OCI-LY7 (cell line): Measurements from ENCODE around the gene DNAJC11. TPM values are rescaled to one million over a fixed set of nuclear protein-coding genes. Genes with fewer than 3 reads are reported as not detected.
A peak's percentile ranks its signal among the peaks of the same experiment; 100 is the strongest.
"Not testable (repeated sequence)": the region's sequence is repeated elsewhere in the genome, so short reads cannot be mapped to it uniquely, and the experiment has no call there.

Experiments used
- BruUV-seq: library from RNA; stranded (reverse); fragments of 400-500 nt; replicated peaks from 2 replicates; lab custom pipeline; 2021; lab: Mats Ljungman, UMichigan
- CTCF ChIA-PET: fragments of 300-600 bp; sonication (Branson Sonifier 250); formaldehyde crosslinking; loops from one replicate; lab custom pipeline; 2022; ENCODE audit warnings: antibody characterized with exemption; ENCODE audit not compliant: unreplicated experiment; lab: Charles Lee
- POLR2A ChIA-PET: fragments of 300-600 bp; sonication (Branson Sonifier 250); formaldehyde crosslinking; loops from one replicate; lab custom pipeline; 2022; ENCODE audit warnings: antibody characterized with exemption; lab: Charles Lee
- DNase-seq: peaks from one replicate; pipeline ENCODE4 v3.0.0-alpha.2; 2015; ENCODE audit warnings: low spot score
- H2AFZ ChIP-seq: fragments of 200-600 bp; sonication (generic), shearing (Covaris generic); 2 replicates; pipeline ENCODE4 v1.6.1; 2014; ENCODE audit warnings: mild to moderate bottlenecking, antibody characterized with exemption, low read length, moderate library complexity
- H3K27ac ChIP-seq: fragments of 200-600 bp; sonication (generic); 2 replicates; pipeline ENCODE4 v1.5.1; 2014; ENCODE audit warnings: mixed run types, low read depth, mild to moderate bottlenecking, moderate library complexity, low read length, inconsistent platforms; ENCODE audit not compliant: poor library complexity, severe bottlenecking
- H3K36me3 ChIP-seq: fragments of 200-600 bp; sonication (generic); 2 replicates; pipeline ENCODE4 v1.6.1; 2014; ENCODE audit warnings: mild to moderate bottlenecking, antibody characterized with exemption, low read length, moderate library complexity, mixed read lengths; ENCODE audit not compliant: insufficient read depth
- H3K4me1 ChIP-seq: fragments of 200-600 bp; sonication (generic); 2 replicates; pipeline ENCODE4 v1.5.1; 2014; ENCODE audit warnings: mild to moderate bottlenecking, low read length; ENCODE audit not compliant: insufficient read depth, poor library complexity, severe bottlenecking
- H3K4me2 ChIP-seq: fragments of 200-600 bp; sonication (generic); 2 replicates; pipeline ENCODE4 v1.6.1; 2014; ENCODE audit warnings: mild to moderate bottlenecking, low read length
- H3K4me3 ChIP-seq: fragments of 200-600 bp; sonication (generic); 2 replicates; pipeline ENCODE4 v1.5.1; 2014; ENCODE audit warnings: mild to moderate bottlenecking, low read depth, low read length; ENCODE audit not compliant: poor library complexity, severe bottlenecking
- H3K79me2 ChIP-seq: fragments of 200-600 bp; sonication (generic); 2 replicates; pipeline ENCODE4 v1.6.1; 2016; ENCODE audit warnings: low read depth, mild to moderate bottlenecking, low read length, moderate library complexity, mixed read lengths; ENCODE audit not compliant: insufficient read depth
- H3K9me2 ChIP-seq: fragments of 200-600 bp; sonication (generic); 2 replicates; pipeline ENCODE4 v1.6.1; 2016; ENCODE audit warnings: mild to moderate bottlenecking, low read length, mixed read lengths; ENCODE audit not compliant: insufficient read depth
- H3K9me3 ChIP-seq: fragments of 200-600 bp; sonication (generic); 2 replicates; pipeline ENCODE4 v1.6.1; 2014; ENCODE audit warnings: mild to moderate bottlenecking, mixed run types, low read length, mixed read lengths
- H4K20me1 ChIP-seq: fragments of 200-600 bp; sonication (generic); 2 replicates; pipeline ENCODE4 v1.6.1; 2014; ENCODE audit warnings: mild to moderate bottlenecking, antibody characterized with exemption, low read length, moderate library complexity, mixed read lengths; ENCODE audit not compliant: insufficient read depth
- CTCF ChIP-seq: fragments of 200-600 bp; sonication (generic); conservative IDR thresholded peaks from 2 replicates; pipeline ENCODE4 v1.5.1; 2014; ENCODE audit warnings: mild to moderate bottlenecking, antibody characterized with exemption, low read length, moderate library complexity, mixed read lengths
- EZH2phosphoT487 ChIP-seq: fragments of 200-600 bp; sonication (generic); IDR thresholded peaks from 2 replicates; pipeline ENCODE4 v1.6.1; 2018; ENCODE audit warnings: low read depth, borderline replicate concordance, mild to moderate bottlenecking, mixed run types, antibody characterized with exemption, low read length, moderate library complexity, mixed read lengths
- intact Hi-C: fragments of 100-400 bp; cut with micrococcal nuclease; formaldehyde crosslinking; loops from one replicate; pipeline ENCODE4 v1.10.0; 2022; ENCODE audit not compliant: unreplicated experiment
- total RNA-seq, 2 experiments: library from RNA; depleted of rRNA in 1 of 2; stranded (reverse); fragments of >200 nt in 1 of 2; shearing (Covaris generic) in 1 of 2; gene quantifications; 2 replicates each; pipeline ENCODE4 v1.2.3, GENCODE V29; 2014 to 2022

Gene DNAJC11
- total RNA-seq, 2 experiments from 2014 or later, result 31.0 to 65.6 TPM

- intact Hi-C loops, result loop anchor here (5.0 kb wide), 1 partner anchor 81 kb away; no protein-coding TSS in a partner anchor
- Histone ChIP-seq H3K9me3 (no peaks in the 10 kb centered on the region), H3K27ac (peak overlapping the region; percentile 39), H2AFZ (peak overlapping the region; percentile 24; the same call in 1 of the 2 replicates), H3K4me2 (peak overlapping the region; percentile 84), H3K4me1 (peaks cover 12% of the 10 kb centered on the region), H3K4me3 (peak overlapping the region; percentile 97), H3K36me3 (peaks cover 16% of the 10 kb centered on the region; the same call in 1 of the 2 replicates), H4K20me1 (peaks cover 15% of the 10 kb centered on the region), H3K79me2 (peaks cover 53% of the 10 kb centered on the region), H3K9me2 (no peaks in the 10 kb centered on the region)
- peak; percentile 24 for DNase-seq
- TF ChIP-seq CTCF (no peak), EZH2phosphoT487 (no peak)
- BruUV-seq, result no TSS peak
- CTCF ChIA-PET, result interaction anchor here (0.6 kb wide), 1 partner anchor 13 kb away, joined by 3 read pairs; no protein-coding TSS in a partner anchor
- POLR2A ChIA-PET, result interaction anchor here (1.6 kb wide), 1 partner anchor 15 kb away, joined by 4 read pairs; no protein-coding TSS in a partner anchor
These were observed 671 bp downstream of the DNAJC11 start for GRCh38 chr1:6700853-6701436.

DNA sequence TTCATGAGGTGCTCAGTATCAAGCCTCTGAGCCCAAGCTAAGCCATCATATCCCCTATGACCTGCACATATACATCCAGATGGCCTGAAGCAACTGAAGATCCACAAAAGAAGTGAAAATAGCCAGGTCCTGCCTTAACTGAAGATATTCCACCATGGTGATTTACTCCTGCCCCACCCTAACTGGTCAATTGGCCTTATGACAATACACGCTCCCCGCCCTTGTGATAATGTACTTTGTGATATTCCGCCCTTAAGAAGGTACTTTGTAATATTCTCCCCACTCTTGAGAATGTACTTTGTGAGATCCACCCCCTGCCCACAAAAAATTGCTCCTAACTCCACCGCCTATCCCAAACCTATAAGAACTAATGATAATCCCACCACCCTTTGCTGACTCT is 1.7 kb downstream of the DNAJC11 start:
- H2AFZ ChIP-seq, BruUV-seq, POLR2A ChIA-PET, H3K9me3 ChIP-seq, CTCF ChIA-PET, H3K9me2 ChIP-seq, DNase-seq, H3K27ac ChIP-seq: not testable (repeated sequence)
- Histone ChIP-seq H3K4me3 (peak overlapping the region; percentile 97), H3K4me2 (peak overlapping the region; percentile 84), H3K79me2 (peaks cover 61% of the 10 kb centered on the region), H3K36me3 (peaks cover 20% of the 10 kb centered on the region; the same call in 1 of the 2 replicates), H3K4me1 (peaks cover 12% of the 10 kb centered on the region), H4K20me1 (peaks cover 15% of the 10 kb centered on the region)
- intact Hi-C loops, result loop anchor here (5.0 kb wide), 1 partner anchor 82 kb away; no protein-coding TSS in a partner anchor

DNA sequence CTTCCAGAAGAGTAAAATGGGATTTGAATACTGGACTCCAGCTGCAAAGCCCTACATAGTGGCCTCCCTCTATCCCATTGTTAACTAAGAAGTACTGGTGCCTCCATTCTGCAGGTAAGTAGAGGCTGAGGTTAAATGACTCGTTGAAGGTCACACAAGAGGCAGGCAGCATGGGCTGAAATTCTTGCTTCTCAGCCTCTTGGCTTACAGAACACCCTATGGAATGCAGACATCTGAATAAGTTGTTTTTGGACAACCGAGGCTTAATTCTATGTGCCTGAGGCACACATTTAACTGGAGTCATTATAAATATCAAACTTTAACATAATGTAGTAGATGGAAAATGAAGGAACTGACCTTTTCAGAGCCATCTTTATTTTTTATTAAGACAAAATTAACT is 5.7 kb downstream of the DNAJC11 start:
- POLR2A ChIA-PET, result no interaction called here
- no TSS peak for BruUV-seq
- no peak for TF ChIP-seq CTCF
- no peak for TF ChIP-seq EZH2phosphoT487

More for the DNA sequence above, 5.7 kb downstream of the DNAJC11 start:
- DNase-seq, result no peak
- Histone ChIP-seq H3K36me3 (peaks cover 40% of the 10 kb centered on the region), H3K27ac (no peak overlapping the region), H3K9me3 (no peaks in the 10 kb centered on the region), H2AFZ (no peak overlapping the region), H4K20me1 (peaks cover 20% of the 10 kb centered on the region), H3K4me1 (peaks cover 12% of the 10 kb centered on the region), H3K4me2 (no peak overlapping the region), H3K9me2 (no peaks in the 10 kb centered on the region), H3K79me2 (peaks cover 73% of the 10 kb centered on the region), H3K4me3 (no peak overlapping the region)
- intact Hi-C loops, result no loop called here
- CTCF ChIA-PET, result no interaction called here
